Activated CD4-positive, CD25-positive, alpha-beta regulatory T cell treated with anti-CD3 and anti-CD28 coated beads, Interleukin-2, amount 50 U/mL, for 24 hours (primary cell): ENCODE measurements around the gene CUX1.
"Not testable (repeated sequence)": the region's sequence is repeated elsewhere in the genome, so short reads cannot be mapped to it uniquely, and the experiment has no call there.

Experiments
- ATAC-seq, 2 donors: fragments of 150-1000 bp; cut with Tn5 transposase; one replicate each; pipeline ENCODE4 v1.10.0; 2021; ENCODE audit warnings: mild to moderate bottlenecking in 1 of 2, moderate library complexity in 1 of 2

Gene CUX1

DNA sequence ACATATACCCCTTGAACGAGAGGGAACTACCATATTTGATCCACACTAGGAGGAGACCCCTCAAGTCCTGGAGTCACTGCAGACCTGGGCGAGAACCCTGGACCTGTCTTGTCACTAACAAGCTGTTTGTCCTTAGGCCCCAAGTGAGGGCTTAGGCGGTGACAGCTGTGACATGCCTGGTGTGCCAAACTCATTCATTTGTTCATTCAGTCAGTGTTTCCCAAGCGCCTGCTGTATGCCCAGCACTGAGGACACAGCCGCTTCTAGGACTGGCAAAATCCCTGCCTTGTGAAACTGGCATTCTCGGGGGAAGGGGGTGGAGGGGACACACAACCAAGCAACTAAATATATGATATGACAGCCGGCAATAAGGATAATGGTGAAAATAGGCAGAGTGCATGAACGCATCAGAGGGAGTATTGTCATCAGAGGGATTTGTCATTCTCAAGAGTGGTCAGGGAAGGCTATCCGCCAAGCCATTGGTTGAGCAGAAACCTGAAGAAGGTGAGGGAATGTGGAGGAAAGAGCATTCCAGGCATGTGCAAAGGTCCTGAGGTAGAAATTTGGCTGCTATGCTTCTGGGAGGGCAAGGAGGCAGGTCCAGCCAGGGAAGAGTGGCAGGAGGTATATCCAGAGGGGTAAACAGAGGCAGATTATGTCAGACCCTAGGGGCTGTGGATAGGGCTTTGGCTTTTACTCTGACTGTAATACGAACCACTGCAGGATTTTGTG lies 480.2 kb downstream of the CUX1 start:
- no peak for ATAC-seq

DNA sequence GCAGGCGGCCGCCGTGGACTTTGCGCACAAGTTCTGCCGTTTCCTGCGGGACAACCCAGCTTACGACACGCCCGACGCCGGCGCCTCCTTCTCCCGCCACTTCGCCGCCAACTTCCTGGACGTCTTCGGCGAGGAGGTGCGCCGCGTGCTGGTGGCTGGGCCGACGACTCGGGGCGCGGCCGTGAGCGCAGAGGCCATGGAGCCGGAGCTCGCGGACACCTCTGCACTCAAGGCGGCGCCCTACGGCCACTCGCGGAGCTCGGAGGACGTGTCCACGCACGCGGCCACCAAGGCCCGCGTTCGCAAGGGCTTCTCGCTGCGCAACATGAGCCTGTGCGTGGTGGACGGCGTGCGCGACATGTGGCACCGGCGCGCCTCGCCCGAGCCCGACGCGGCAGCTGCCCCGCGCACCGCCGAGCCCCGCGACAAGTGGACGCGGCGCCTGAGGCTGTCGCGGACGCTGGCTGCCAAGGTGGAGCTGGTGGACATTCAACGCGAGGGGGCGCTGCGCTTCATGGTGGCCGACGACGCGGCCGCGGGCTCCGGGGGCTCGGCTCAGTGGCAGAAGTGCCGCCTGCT lies 483.3 kb downstream of the CUX1 start:
- ATAC-seq: no peak

DNA sequence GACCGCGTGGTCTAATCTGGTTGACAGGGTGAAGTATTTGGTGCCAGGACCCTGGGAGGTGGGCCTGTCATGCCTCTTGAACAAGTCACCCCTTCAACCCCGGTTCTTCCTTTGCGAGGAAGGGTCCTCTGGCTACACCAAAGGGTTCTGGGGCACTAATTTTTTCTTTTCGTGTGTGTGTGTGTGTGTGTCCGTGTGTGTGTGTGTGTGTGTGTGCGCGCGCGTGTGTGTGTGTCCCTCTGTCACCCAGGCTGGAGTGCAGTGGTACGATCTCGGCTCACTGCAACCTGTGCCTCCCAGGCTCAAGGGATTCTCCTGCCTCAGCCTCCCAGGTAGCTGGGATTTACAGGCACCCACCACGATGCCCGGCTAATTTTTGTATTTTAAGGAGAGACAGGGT lies 483.9 kb downstream of the CUX1 start:
- not testable (repeated sequence) for ATAC-seq

DNA sequence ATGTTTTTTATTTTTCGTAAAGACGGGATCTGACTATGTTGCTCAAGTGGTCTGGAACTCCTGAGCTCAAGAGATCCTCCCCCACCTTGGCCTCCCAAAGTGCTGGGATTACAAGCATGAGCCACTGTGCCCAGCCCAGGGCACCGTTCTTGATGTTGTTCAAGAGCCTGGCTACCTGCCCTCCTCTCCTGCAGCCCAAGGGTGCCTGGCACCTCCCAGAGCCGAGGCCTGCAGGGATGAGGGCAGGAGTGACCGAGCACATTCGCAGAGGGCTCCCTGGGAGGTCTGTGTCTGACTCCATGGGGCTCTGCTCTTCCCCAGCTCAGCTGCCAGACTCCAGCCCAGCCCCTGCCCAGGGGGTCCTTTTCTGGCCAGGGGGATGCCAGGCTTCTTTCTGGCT lies 484.6 kb downstream of the CUX1 start:
- no peak for ATAC-seq

DNA sequence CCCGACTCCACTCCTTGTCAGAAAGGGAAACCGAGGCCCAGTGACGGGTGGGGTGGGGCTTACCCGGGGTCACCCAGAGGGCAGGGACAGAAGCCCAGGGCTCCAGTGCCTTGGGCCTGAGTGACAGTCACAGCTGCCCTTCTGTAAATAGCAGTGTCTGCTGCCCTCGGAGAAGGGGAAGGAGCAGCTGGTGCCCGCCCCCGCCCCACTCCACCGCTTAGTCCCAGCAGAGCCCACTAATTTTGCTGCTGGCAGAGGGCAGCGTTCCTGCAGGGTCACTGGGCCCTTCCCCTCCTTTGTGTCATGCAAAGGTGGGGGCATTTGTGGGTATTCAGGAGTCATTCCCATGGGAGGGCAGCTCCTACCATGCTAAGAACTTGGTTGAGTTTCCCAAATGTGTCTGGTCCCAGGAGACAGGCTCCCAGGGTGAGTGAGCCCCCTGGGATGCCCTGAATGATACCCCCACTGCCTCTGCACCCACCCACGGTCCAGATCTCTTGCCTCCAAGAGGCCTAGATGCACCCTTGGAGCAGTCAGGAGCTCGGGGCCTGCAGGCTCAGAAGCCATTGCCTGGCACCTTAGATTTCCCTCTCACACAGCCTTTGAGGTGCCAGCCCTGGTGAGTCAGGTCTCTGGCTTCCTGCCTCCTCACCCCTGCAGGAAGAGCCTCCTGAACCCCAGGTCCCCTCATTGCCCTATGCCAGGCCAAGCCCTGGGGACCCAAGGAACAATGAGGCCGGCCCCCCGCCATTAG lies 486.4 kb downstream of the CUX1 start:
- no peak for ATAC-seq

DNA sequence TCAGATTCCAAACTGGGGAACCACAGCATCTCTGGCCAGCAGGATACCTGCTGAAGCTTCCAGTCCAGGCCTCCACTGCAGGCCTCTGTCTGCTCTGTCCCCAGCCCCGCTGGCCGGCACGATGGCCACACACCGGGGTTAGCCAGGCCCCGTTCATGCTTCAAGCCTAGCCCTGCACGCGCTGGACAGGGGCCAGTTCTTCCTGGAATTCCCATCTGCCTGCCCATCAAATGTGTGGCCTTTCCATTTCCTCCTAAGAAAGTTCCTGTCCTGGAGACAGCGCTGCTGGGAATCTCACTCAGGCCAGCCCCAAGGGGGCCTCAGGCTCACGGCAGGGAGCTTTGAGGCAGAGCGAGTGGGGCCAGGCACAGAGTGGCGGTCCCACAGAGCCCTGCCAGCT lies 487.2 kb downstream of the CUX1 start:
- ATAC-seq: no peak

DNA sequence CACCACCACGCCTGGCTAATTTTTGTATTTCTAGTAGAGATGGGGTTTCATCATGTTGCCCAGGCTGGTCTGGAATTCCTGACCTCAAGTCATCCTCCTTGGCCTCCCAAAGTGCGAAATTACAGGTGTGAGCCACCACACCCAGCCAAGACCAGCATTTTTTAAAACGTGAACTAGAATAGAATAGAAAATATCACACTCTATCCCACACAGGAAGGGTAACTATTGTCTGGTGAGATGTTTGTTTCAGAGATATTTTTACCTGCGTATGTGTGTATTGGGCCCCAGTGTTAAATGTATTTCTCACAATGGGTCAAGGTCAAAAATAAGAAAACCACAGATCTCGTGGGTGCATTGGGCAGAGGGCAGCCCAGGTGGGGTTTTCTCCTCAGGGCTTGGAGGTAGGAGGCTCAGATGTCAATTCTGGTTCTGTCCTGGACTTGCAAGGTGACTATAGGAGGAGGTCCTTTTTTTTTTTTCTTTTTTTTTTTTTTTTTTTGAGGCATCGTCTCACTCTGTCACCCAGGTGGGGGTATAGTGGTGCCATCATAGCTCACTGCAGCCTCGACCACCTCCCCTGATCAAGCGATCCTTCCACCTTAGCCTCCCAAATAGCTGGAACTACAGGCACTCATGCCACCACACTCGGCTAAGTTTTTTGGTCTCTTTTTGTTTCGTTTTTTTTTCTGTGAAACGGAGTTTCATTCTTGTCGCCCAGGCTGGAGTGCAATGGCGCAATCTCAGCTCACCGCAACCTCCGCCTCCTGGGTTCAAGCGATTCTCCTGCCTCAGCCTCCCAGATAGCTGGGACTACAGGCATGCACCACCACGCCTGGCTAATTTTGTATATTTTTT lies 488.2 kb downstream of the CUX1 start:
- no peak for ATAC-seq

DNA sequence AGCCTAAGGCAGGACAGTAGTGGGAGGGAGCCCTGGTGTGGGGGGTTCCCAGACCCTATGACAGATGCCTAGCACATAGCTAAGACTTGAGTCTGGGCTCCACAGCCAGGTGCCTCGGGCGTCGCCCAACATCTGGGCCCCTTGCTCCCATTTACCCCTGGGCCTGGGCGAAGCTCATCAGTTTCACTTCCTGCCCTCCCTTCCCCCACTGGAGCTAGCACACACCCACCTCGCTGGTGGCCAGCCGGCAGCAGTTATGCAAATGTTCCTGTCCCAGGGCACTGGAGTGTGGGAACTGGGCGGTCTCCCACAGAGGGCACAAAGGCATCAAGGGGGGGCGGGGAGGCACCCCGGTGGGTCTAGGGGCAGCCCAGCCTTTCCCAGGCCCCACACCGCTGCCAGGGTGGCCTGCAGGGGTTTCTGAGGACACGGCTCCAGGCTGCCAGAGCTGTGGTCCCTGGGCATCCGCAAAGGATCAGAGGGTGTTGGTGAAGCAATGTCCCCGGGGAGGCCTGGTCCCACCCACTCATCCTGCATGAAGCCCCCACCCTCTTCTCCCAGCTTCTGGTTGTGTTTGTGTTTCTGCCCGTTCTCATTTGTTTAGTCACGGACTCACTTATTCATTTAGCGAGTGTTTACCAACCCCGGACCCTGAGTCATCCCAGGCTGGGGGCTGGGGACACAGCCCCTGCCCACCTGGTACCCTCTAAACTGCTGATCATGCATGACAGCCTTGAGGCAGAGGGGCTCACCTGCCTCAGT lies 489.7 kb downstream of the CUX1 start:
- ATAC-seq: peak; percentile 62 to 74

DNA sequence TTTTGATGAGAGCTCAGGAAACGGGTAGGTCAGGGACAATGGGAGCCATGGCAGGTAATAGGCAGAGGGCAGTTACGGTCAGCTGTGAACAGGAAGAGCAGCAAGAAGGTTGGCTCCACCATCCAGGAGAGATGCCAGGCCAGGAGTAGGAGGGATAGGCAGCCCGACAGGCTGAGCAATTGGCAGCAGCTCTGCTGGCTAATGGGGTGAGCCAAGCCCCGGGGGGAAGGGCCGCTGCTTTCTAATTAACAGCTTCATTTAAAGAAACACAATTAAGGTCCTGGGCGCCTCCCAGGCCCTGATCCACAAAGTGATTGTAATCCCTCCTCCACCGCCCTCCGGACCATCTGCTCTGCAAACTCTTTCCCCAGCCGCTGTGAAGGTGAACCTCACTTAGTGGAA lies 493.0 kb downstream of the CUX1 start:
- no peak for ATAC-seq

DNA sequence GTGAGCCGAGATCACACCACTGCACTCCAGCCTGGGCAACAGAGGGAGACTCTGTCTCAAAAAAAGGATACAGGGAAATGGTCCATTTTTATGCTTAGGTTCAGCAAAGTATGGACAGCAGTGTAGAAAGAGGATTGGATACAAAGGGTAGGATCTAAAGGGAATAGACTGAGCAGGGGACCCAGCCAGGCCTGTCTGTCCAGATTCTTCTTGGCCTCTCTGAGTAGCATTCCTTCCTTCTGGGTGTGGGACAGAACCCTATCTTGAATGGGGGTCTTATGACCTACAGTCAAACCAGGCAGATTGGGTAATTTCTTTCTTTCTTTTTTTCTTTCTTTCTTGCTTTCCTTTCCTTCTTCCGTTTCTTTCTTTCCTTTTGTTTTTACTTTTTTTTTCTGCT lies 494.9 kb downstream of the CUX1 start:
- no peak for ATAC-seq

DNA sequence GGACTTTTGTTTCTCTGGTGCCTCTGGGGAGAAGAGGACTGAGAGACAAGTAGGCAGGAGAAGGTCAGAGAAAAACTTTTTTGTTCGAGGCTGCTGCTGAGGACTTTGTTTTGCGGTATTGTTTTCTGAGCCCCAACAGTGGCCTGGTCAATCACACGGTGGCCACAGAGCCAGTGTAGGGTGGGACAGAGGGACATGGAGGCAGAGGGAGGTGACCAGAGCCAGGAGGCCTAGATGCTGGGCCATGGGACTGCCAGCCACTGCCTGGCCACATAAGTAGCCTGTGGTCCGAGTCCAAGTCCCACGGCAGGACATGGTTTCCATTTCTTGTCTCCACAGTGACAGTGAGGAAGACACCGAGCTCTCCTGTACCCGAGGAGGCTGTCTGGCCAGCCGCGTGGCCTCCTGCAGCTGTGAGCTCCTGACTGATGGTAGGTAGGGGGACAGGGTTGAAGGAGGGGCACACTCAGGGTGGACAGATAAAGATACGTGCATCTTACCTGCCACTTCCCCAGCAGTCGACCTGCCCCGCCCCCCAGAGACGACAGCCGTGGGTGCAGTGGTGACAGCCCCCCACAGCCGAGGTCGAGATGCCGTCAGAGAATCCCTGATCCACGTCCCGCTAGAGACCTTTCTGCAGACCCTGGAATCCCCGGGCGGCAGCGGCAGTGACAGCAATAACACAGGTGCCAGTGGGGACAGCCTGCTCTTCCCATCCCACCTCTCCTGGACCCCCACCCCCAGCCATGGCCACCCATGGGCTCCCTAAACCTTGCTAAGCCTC lies 496.8 kb downstream of the CUX1 start:
- ATAC-seq: no peak

DNA sequence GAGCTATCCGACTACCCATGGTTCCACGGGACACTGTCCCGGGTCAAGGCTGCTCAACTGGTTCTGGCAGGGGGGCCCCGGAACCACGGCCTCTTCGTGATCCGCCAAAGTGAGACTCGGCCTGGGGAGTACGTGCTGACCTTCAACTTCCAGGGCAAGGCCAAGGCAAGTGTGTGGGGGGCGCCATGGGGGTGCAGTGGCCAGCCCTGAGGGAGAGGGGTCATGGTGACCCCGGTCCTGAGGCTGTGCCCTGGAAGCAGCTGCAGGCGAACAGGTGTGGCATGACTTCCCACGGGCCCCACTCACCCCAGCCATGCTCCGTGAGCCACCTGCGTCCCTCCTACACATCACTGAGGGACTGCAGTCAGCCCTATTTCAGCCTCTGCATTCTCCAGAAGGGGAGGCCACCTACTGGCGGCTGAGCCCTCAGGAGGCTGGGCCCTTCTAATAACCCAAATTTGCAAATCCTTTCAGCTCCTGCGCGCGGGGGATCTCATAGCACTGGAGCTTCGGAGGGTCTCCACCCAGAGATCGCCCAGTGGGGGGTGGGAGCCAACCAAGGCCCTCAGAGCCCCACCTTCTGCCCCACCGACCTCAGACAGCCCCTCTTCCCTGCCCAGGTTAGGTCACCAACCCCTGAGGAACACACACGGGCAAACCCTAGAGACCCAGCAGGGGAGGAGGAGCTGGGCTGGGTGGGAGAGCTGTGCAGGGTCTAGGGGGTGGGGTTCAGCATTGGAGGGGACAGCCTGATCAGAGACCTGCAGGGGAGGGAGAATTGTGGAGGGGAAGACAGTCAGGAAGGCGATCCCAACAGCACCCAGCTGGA lies 500.0 kb downstream of the CUX1 start:
- no peak for ATAC-seq

DNA sequence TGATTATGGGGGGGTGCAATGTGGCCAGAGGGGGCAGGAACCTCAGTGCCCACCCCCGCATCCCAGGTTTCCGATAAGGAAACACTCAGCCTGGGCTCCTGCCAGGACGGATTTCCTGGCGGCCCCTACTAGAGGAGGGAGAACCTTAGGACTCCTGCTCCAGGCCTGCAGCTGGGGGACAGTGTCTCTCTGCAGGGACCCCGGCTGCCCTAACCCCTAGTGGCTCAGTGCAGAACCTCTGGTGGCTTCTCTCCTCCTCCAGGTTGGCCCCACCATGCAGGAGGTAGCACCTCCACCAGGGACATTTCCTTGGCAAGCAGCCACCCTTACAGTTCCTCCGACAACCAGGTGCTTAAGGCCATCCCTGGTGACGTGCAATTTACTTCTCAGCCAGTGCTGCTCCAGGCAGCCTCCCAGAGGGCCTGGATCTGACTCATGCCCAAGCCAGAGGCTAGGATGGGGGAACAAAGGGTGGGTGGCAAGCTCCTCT lies 501.1 kb downstream of the CUX1 start:
- ATAC-seq: no peak

DNA sequence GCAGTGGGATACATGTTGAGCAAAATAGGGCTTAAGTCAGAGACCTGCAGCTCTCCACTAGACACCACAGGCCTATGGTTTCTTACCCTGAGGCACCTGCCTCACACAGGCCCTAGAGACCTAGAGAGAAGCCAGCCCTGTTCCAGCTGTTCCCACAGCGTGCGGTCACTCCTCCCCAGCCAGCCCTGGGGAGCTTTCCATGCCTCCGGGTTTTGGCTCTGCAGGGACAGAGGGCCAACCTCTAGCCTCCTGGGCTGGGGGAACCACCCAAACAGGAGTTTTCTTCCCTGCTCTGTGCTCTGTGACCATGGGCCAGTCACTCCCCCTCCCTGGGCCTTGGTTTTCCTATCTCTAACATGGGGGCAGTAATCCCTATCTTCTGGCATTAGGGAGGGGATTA lies 502.2 kb downstream of the CUX1 start:
- ATAC-seq: no peak

DNA sequence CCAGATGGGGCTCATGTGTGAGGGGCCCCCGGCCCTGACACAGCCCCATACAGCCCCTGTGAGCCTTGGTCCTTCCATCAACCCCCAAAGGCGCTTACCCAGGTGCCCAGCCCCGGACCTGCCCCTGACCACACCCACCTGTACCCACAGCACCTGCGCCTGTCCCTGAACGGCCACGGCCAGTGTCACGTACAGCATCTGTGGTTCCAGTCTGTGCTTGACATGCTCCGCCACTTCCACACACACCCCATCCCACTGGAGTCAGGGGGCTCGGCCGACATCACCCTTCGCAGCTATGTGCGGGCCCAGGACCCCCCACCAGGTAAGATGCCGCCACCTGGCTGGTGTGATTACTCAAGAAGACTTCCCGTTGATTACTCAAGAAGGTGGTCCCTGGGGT lies 502.8 kb downstream of the CUX1 start:
- no peak for ATAC-seq

DNA sequence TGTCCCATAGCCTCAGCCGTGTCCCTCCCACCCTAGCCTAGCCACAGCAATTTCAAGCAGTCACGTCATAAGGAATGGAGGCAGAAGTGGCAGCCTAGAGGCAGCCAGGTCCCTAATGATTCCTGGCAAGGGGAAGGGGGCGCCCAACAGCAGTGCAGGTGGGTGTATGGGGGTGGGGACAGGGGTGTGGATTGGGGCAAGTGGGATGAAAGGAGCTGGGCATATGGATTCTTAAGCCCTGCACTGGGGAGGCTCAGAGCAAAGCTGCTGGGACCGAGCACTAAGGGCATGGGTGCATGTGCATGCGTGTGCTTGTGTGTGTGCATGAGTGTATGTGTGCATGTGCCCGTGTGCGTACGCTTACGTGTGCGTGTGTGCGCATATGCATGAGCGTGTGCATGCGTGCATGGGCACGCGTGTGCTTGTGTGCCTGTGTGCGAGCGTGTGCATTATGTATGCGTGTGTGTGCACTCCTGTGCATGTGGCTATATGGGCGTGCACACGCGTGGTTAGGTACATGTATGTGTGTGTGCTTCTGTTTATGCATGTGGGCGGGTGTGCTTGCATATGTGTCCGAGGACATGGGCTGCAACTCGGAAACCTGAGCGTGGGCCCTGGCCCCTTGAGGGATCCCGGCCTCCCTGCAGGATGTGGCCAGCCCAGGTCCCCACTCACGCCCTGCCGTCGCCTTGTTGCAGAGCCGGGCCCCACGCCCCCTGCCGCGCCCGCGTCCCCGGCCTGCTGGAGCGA lies 503.4 kb downstream of the CUX1 start:
- ATAC-seq: no peak

DNA sequence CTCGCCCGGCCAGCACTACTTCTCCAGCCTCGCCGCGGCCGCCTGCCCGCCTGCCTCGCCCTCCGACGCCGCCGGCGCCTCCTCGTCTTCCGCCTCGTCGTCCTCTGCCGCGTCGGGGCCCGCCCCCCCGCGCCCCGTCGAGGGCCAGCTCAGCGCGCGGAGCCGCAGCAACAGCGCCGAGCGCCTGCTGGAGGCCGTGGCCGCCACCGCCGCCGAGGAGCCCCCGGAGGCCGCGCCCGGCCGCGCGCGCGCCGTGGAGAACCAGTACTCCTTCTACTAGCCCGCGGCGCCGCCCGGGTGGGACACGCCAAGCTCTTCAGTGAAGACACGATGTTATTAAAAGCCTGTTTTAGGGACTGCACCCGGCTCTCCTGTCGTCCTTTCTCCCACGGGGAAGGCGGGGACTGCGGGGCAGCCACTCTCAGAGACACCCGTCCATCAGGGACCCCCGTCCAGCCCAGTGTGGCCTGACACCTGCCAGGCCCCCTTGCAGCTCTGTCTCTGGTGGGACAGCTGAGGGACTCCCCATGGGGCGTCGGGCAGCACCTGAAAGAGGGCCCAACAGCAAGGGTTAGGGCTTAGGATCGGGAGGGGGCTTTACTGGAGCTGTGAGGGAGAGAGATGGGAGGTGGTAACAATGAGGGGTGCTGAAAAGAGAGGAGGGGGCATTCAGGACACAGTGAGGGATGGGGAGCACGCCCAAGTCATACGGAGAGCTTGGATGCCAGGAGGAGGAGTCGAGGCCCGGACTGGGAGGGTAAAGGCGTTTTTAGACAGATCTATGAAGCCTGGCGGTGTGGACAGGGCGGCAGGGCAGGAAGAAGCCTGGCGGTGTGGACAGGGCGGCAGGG lies 504.1 kb downstream of the CUX1 start:
- ATAC-seq: no peak

DNA sequence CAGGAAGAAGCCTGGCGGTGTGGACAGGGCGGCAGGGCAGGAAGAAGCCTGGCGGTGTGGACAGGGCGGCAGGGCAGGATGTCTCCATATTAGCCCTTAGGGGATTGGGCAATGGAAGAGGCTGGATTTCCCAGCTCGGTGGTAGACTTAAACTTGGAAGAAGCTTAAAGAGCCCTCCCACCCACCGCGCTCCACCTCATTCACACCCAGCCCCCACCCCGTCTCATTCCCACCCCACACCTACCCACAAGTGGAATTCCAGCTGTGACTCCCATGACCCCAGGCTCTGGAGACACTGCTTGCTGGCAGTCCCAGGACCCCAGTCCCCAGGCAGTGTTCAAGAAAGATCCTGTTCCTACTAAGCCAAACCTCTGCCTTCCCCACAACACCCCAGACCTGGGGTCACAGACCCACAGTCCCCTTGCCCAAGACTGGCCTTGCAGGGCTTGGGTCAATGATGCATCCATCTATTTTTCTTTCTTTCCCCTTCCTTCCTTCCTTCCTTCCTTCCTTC lies 504.8 kb downstream of the CUX1 start:
- ATAC-seq: no peak

DNA sequence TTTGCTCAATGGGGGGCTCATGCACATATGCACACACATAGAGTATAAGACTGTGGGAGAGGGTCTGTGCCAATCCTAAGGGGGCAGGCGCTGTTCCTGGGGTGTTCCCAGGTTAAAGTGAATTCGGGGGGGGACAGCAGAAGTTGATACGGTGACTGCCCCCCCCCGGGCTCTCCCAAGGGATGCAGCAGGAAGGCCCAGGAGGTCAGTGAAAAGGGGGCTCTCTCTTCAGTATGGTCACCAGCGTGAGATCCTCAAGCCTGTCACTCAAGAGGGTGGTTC lies 506.4 kb downstream of the CUX1 start:
- ATAC-seq: no peak
